GF-D8 (cell line): ENCODE data around the gene WSCD2.

Experiments
- DNase-seq: peaks from one replicate; lab custom pipeline; 2025; lab: John Stamatoyannopoulos, UW

The WSCD2 gene

DNA sequence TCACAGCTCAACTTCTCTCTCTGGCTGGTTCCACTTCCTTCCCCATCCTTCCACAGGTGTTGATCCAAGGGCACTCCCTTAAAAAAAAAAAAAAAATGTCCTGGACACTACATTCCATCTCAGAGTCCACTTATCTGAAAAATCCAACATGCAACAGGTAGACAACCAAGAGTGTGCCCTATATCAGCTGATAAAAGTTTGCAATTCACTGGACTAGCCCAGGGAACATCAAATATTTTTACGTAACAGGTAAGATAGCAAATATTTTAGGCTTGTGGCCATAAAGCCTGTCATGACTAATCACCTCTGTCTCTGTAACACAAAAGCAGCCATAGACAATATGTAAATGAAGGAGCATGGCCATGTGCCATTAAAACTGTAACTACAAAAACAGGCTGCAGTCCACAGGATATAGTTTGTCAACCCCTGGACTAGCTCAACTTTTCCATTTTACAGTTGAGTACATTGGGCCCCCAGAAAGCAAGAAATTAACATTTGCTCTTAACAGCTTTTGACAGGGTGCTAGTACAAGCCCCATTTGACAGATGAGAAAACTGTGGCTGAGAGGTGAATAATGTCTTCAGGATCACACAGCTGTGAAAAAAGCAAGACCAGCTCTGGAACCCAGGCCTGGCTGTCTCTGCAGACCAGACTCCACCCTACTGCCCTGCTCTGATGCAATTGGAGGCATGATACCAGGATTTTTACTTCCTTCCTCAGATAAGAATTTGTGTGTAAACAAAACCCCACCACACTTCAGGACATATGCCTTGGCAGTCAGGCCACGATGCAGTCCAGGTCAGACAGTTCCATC is 141.2 kb downstream of the WSCD2 start:
- no peak for DNase-seq

DNA sequence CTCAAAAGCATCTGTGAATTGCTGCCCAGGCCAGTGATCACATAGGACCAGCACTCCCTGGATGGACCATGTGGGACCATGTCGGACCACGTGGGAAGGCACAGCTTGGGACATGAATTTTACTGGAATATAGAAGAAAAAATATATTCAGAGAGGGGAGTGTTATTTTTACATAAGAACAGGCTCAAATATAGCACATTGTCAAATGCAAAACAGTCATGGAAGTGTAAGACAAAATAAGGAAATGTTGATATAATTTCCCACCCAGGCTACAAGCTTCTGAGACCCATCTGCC is 141.7 kb downstream of the WSCD2 start:
- DNase-seq: no peak

DNA sequence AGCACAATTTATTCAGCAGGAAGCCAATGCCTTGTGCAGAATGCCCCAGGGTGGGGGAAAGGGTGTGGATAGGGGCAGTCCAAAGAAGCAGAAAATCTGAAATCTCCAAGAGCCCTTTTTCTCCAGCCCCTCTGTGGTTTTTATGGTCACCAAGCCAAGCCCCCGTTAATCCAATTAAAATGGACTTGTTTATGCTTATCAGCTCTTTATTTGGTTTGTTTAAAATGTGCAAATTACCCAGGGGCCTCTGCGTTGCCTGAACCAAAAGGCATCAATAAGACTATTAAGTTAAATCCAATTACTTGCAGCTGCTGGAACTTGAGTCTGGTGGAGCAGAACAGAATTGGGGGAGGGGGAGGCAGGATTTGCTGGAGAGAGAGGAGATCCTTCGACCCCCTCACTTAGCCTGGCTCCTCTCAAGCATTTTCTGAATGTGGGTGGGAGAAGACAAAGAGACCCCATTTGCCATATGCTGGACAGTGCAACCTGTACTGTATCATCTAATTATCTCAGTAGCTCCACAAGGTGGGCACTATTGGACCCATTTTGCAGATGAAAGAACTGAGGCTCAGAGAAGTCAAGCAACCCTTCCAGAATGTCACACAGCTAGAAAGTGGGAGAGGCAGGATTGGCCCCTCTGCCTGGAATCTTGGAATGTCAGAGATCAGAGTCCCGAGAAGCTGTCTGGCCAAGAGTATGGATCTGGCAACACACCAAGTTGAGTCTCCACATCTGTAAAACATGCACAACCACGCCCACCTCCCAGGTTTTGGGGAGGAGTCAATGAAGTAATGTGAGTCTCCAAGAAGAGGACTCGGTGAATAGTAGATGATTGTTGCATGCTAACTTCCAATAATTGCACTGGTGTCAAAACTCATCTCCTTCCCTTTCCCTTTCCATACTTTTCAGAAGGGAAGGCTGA is 143.1 kb downstream of the WSCD2 start:
- DNase-seq: no peak

DNA sequence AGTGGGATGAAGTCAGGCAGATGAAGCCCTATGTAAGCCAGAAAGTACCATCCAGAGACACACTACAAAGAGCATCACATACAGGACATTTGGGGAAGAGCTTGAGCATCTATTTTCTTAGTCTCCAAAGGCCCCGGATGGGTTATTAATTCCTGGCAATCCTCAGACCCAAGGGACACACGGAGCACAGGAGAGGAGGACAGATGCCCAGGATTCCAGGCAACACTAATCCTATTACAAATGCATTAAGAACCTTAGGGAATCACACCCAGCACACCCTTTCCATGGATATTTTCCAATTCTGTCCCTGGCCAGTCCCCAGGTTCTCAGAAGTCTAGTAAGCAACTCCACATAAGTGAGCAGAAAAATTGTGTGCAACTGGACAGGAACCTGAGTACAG is 144.1 kb downstream of the WSCD2 start:
- no peak for DNase-seq

DNA sequence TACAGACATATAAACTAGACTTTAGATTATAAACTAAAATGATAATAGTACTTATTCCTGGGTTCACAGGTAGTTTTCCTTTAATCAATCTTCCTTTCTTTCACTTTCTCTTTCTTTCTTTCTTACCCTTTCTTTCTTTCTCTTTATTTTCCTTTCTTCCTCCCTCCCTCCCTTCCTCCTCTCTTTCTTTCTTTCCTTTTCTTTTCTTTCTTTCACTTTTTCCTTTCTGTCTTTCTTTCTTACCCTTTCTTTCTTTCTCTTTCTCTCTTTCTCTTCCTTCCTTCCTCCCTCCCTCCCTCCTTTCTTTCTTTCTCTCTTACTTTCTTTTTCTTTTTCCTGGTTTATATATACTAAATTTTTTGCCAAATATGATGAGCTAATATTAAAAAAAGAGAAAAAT is 148.5 kb downstream of the WSCD2 start:
- no peak for DNase-seq

DNA sequence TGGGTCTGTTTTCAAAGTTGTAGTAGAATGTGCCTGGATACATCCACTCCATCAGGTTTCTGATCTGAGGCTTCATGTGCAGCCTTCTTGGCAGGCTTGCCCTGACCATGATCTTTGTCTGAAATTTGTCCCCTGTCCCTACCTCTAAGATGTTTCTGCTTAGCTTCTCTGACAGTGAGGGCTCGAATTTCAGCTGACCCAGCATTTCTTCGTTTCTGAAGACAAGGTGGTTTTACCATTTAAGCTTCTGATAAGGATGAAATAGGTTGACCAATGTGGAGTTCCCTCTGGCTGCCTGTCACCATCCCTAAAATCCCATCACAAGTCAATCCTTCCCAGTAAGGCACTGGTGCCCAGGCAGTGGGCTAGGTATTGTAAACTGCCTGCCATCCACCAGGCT is 153.1 kb downstream of the WSCD2 start:
- no peak for DNase-seq

DNA sequence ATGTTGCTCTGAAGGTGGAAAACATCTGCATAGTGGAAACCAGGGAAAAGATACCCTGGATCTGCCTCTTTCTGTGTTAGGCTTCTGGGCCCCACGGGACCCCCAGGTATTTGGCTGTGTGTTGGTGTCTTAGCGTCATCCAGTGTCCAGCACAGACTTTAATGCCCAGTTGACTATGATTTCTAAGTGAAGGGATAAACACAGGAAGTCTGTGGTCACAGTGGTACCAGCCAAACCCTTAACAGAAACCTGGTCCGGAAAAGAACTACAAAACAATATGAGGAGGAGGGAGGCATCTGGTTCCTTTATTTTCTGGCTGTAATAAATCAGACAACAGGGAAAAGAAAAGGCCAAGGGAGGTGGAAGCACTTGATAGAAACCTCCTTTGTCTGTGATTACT is 153.6 kb downstream of the WSCD2 start:
- no peak for DNase-seq

DNA sequence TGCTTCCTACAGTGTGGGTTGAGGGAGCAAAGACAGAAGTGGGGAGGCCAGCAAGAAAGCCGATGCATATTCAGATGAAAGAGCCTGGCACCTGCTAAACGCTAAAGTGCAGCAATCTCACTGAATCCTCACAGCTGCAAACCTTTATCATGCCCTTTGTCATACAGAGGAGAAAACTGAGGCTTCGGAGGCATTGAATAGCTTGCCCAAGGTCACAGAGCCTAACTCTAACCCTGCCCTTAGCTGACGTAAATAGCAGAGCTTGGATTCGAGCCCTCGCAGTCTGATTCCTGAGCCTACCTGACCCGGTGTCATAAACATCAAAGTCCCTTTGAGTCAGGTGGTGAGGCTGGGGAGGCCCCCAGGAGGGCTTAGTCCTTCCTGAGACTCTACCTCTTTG is 155.1 kb downstream of the WSCD2 start:
- no peak for DNase-seq

DNA sequence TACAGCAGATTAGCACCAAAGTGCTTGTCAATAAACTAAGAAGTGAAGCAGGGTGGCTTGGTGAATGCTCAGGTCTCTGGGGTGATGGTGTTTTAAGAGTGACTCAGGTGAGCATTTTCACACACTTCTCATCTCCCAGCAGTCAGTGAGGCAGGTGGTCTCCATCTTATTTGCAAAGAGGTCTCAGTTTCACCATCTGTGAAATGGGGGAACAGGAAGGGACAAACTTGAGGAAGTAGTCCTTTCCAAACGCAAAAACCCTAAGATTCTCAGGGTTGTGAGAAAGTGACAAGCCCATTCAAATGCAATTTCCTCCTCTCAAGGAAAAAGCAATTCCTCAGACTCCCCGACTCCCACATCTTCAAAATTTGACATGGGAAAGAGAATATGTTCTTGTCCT is 155.9 kb downstream of the WSCD2 start:
- no peak for DNase-seq

DNA sequence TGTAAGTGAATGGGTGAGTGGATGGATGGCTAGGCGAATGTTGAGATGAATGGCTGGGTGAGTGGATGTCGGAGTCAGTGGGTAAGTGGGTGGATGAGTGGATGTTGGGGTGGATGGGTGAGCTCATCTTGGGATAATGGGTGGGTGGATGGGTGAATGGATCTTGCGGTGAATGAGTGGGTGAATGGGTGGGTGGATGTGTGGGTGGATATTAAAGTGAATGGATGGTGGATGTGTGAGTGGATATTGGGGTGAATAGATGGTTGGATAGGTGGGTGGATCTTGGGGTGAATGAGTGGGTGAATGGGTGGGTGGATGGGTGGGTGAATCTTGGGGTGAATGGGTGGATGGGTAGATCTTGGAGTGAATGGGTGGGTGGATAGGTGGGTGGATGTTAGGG is 158.1 kb downstream of the WSCD2 start:
- no peak for DNase-seq

DNA sequence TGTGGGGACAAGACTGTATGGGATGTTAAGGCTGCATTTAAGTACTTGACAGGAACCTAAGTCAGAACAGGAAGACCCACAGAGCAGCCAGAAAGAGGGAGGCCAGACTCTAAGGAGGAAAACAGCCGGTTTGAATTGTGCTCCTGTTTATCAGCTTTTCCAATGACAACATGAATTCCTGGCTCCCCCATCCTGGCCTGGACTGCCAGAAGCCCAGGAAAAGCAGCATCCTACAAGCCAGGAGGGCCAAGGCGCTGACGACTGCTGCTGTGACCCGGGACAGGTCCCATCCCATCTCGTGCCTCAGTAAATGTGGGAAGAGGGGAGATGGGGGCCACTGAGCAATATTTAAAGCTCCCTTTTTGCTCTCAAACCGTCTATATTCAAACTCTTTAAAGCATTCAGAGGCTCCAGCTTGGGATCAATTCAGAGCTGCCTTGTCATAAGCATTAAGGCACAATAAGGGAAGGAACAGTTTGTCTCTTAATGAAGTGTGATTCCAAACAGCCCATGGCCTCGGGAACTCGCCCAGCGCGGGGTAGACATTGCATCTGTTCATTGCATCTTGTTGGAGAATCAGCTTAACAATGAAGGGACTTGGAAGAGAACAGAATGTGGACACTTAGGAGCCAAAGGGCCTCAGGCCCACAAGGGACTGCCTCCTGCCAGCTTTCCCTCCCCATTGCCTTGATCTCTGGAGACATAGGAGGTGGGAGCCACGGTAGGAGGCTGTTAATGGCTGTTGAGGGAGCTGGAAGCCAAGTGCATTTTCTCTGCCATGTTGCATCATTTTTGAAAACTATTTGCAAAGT is 160.5 kb downstream of the WSCD2 start:
- no peak for DNase-seq

DNA sequence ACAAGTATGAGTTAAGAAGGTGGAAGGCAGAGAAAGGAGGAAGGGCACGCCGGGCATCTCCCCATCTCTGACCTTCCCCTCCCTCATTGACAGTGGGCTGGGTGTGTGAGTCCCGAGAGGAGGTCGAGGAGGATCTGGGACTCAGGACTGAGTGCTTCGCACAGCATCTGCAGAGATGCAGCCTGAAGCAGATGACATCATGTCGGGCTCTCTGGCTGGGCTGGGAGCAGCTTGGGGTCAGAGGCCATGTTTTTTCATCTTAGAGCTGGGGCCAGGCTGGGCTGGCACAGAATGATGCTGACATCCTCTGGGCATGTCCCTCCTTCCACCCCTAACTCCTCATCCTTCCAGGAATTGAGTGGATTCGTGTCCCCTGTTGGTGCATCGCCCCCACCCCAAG is 166.6 kb downstream of the WSCD2 start:
- no peak for DNase-seq

DNA sequence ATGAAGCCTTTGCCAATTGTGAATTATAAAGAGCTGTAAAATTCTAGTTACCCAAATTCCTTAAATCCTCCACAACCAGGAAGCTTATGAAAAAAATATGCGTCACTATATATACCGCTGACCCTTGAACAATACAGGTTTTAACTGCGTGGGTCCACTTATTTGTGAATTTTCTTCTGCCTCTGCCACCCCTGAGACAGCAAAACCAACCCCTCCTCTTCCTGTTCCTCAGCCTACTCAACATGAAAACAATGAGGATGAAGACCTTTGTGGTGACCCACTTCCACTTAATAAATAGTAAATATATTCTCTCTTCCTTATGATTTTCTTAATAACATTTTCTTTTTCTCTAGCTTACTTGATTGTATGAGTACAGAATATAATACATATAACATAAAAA is 167.9 kb downstream of the WSCD2 start:
- DNase-seq: no peak

DNA sequence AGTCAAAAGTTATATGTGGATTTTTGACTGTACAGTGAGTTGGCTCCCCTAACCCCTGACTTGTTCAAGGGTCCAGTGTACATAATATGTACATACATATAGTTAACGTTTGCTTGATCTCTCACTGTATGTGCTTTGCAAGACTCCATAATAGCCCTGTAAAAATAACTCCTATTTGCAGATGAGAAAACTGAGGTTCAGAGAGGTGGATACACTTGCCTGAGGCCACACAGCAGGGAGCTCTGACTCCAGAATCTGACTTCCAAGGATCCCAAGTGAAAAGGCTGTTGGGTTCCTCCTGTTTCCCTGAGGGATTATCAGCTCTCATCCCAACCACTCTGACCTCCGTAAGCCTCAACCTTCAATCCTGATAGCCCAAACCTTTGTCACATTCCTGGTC is 168.3 kb downstream of the WSCD2 start:
- DNase-seq: no peak

DNA sequence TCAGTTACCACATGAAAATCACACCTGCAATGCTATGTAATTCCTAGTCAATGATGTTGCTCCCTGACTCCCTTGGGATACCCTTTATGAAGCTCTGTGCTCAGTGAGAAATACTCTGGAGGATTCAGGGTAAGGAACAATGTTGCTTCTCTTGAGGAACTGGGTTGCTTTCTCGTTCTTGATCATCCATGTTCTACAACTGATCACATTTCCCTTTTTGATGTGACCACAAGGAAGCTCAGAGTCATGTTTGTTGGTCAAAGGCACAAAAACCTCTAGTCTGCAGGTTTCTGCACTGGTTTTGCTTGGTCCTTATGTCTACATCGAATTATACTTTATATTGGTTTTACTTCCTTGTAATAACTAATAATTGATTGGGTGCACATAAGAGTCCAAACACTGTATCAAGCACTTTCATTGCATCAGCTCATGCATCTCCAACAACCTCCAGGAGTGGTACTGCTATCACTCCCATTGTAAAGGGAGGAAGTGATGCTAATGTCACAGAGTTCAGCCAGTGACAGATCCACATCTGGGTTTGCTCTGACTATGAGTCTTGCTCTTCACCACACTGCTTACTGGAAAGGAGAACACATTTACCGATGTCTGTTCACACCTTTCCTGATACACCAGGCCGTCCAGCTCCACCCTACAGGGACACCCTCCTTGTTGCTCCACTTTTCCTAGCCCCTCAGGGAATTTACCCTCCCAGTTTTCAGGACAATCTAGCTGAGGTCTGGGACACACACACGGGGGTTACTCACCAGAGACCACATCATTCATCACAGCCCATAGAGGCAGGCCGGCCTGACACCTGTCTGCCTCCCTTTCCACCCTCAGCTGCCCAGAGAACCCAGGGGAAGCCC is 169.0 kb downstream of the WSCD2 start:
- no peak for DNase-seq

DNA sequence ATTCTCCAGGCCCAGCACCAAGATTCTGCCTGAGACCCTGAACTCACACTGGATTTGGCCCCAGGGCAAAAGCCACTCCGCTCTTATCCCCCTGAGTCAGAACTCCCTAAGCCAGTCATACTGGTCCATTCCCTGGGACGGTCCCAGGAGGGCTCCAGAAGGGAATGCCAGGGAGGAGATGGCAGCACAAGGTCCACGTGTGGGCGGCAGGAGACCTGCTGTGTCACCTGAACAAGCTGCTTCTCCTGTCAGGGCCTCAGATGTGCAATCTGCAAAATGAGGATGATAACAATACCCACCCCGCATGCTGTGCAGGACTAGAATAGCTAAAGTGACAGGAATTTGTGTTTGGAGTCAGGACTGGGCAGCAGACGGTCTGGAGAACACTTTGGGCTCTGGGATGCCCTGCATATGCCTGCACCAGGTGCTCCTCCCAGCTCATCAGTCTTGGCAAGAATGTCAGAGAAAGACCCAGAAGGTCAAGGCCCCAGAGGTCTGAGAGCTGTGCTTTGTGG is 169.7 kb downstream of the WSCD2 start:
- no peak for DNase-seq

DNA sequence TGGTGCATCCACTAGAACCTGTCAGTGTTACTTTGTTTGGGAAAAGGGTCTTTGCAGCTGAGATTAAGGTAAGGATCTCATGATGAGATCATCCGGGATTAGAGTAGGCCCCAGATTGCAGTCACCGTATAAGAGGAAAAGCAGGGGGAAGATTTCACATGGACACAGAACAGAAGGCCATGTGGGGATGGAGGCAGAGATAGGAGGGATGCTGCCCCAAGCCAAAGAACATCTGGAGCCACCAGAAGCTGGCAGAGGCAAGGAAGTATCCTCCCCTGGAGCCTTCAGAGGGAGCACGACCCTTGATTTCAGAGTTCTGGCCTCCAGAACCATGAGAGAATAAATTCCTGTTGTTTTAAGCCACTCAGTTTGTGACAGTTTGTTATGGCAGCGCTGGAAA is 170.4 kb downstream of the WSCD2 start:
- no peak for DNase-seq
